Measurements from ENCODE around the gene ZNRF3. TPM values are rescaled to one million over a fixed set of nuclear protein-coding genes. Genes with fewer than 3 reads are reported as not detected.

ZNRF3 gene
- total and polyA plus RNA-seq, 8 donors = 8.8 to 30.4 (median 27.2) TPM

DNA sequence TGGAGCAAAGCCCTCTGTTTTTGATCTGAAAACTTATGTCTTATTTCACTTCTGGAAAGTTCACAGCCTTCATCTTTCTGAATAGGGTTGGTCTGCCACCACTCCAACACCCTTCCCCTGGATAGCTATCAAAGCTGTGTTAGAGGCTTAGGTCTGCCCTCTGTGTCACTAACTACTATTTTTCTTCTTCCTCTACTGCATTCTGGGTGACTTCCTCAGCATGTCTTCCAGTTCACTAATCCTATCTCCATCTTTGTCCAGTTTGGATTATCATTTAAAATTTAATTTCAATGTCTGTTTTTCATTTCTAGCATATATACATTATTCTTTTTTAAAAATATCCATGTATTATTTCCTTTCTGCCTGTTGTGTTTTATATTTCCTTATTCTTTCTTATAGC is 84.6 kb downstream of the ZNRF3 start:
- TF ChIP-seq, protein P1, sequence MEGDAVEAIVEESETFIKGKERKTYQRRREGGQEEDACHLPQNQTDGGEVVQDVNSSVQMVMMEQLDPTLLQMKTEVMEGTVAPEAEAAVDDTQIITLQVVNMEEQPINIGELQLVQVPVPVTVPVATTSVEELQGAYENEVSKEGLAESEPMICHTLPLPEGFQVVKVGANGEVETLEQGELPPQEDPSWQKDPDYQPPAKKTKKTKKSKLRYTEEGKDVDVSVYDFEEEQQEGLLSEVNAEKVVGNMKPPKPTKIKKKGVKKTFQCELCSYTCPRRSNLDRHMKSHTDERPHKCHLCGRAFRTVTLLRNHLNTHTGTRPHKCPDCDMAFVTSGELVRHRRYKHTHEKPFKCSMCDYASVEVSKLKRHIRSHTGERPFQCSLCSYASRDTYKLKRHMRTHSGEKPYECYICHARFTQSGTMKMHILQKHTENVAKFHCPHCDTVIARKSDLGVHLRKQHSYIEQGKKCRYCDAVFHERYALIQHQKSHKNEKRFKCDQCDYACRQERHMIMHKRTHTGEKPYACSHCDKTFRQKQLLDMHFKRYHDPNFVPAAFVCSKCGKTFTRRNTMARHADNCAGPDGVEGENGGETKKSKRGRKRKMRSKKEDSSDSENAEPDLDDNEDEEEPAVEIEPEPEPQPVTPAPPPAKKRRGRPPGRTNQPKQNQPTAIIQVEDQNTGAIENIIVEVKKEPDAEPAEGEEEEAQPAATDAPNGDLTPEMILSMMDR (IDR thresholded peaks at IDR 0.05) = no peak
- no peak for DNase-seq
- H3K9me3 ChIP-seq = no peaks in the 10 kb centered on the region

DNA sequence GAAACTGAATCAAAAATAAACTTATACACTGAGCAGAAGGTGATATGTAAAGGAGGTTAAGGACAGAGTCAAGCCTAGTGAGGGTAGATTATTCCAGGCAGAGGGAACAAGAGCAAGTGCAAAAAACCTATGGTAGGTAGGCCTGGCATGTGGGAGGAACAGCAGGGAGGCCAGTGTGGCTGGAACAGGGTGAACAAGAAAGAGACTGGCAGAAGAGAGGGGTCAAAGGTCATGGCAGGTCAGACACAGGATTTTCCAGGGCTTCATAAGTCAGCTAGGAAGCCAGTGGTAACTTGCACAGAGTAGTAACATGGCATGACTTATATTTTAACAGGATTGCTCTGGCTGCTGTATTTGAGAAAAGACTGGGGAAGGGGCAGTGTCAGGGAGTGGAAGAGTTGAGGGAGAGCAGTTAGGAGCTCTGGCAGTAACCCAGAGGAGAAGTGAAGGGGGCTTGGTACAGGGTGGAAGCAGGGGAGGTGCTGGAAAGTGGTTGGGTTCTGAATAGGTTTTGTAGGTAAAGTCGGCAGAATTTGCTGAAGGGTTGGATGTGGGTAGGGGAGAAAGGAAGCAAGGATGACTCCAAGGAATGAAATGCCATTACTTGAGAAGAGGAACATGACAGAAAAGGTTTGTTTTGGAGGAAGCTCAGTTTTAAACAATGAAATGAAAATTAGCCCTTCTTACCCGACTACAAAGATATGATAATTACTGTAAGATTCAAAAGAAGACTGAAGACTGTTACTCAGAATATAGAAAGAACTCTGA is 86.2 kb downstream of the ZNRF3 start:
- no peaks in the 10 kb centered on the region for H3K27me3 ChIP-seq
- ATAC-seq = no peak
- H3K36me3 ChIP-seq = no peaks in the 10 kb centered on the region
- H3K4me3 ChIP-seq = no peak overlapping the region
- DNase-seq = no peak
- no peak overlapping the region for H3K27ac ChIP-seq
- intact Hi-C loops (cut with DNase I) = no loop called here
- H3K9me3 ChIP-seq = no peaks in the 10 kb centered on the region
- no peaks in the 10 kb centered on the region for H3K4me1 ChIP-seq
- TF ChIP-seq, protein P1 (IDR thresholded peaks at IDR 0.05) = no peak

More for the DNA sequence above, 84.6 kb downstream of the ZNRF3 start:
- no peak for ATAC-seq
- H3K27ac ChIP-seq = no peak overlapping the region
- H3K4me3 ChIP-seq = no peak overlapping the region
- intact Hi-C loops (cut with DNase I) = no loop called here
- H3K36me3 ChIP-seq = no peaks in the 10 kb centered on the region
- H3K27me3 ChIP-seq = no peaks in the 10 kb centered on the region
- H3K4me1 ChIP-seq = no peaks in the 10 kb centered on the region

DNA sequence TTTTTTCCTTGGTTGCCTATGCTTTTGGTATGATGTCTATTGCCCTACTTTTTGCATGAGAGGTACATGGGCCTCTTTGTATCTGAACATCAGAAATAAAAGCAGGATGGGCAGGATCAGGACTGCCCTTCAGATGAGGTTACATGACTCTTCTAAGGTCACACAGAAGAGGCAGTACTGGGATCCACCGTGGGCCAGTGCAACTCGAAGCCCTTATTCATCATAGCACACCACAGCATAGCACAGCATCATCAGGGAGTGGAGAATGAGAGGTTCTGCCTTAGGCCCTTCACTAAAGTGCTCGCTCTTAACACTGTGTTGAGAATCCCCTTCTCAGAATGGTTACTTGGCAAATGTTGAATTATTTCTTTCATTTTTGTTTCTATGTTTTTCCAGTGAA is 90.0 kb downstream of the ZNRF3 start:
- DNase-seq (no peak), ATAC-seq (peak; percentile 41)
- H3K4me1 ChIP-seq = peaks cover 13 to 18% of the 10 kb centered on the region in 2 donors
- intact Hi-C loops (cut with DNase I) = no loop called here
- no peak overlapping the region for H3K27ac ChIP-seq
- H3K9me3 ChIP-seq = no peaks in the 10 kb centered on the region
- no peaks in the 10 kb centered on the region for H3K36me3 ChIP-seq
- H3K27me3 ChIP-seq = no peaks in the 10 kb centered on the region
- H3K4me3 ChIP-seq = no peak overlapping the region
- TF ChIP-seq, protein P1 (IDR thresholded peaks at IDR 0.05) = no peak

- intact Hi-C loops (cut with DNase I) = no loop called here
- H3K27ac ChIP-seq = peak overlapping the region; percentile 46 to 60
- H3K9me3 ChIP-seq = no peaks in the 10 kb centered on the region
- no peak overlapping the region for H3K4me3 ChIP-seq
- H3K4me1 ChIP-seq = peaks cover 16 to 21% of the 10 kb centered on the region in 2 donors
- H3K27me3 ChIP-seq = no peaks in the 10 kb centered on the region
- DNase-seq = no peak
- peak; percentile 14 for ATAC-seq
- TF ChIP-seq, protein P1 (IDR thresholded peaks at IDR 0.05) = no peak
- H3K36me3 ChIP-seq = no peaks in the 10 kb centered on the region
These were observed 93.7 kb downstream of the ZNRF3 start for GRCh38 chr22:28977060-28977459.

DNA sequence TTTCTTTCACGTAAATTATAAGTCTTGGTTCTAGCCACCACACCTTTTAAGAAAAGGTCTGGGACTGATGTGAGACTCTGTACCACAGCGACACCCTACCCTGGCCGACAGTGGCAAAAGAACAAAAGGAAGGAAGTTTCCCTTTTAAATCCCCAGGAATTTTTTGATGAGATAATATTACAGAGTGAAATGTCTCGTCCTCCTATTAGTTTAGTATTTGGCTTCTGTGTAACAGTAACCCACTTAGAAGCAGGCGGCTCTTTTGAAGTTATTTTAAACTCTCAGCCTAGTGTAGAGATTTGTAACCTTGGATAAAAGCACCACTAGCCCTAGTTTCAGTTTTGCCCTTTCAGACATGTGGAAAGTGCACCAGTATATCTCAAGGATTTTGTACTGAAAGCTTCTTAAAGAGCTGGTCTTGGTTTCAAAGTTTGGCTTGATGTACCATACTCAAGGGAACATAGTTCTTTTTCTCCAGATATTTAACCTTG is 94.2 kb downstream of the ZNRF3 start:
- no peaks in the 10 kb centered on the region for H3K9me3 ChIP-seq
- no peaks in the 10 kb centered on the region for H3K27me3 ChIP-seq
- peak overlapping the region; percentile 46 to 60 for H3K27ac ChIP-seq
- DNase-seq (peak in 1 of 4 donors; percentile 43), ATAC-seq (peak; percentile 76)
- H3K36me3 ChIP-seq = no peaks in the 10 kb centered on the region
- TF ChIP-seq, protein P1 (IDR thresholded peaks at IDR 0.05) = no peak
- peak overlapping the region in 1 of 2 donors; percentile 2 for H3K4me3 ChIP-seq
- H3K4me1 ChIP-seq = peaks cover 16 to 21% of the 10 kb centered on the region in 2 donors
- intact Hi-C loops (cut with DNase I) = no loop called here
